Measurements from ENCODE around the gene AMMECR1.

GRCh38 chrX:110171442-110171841 lies 146.4 kb downstream of the AMMECR1 start:
- TF ChIP-seq, protein P1, sequence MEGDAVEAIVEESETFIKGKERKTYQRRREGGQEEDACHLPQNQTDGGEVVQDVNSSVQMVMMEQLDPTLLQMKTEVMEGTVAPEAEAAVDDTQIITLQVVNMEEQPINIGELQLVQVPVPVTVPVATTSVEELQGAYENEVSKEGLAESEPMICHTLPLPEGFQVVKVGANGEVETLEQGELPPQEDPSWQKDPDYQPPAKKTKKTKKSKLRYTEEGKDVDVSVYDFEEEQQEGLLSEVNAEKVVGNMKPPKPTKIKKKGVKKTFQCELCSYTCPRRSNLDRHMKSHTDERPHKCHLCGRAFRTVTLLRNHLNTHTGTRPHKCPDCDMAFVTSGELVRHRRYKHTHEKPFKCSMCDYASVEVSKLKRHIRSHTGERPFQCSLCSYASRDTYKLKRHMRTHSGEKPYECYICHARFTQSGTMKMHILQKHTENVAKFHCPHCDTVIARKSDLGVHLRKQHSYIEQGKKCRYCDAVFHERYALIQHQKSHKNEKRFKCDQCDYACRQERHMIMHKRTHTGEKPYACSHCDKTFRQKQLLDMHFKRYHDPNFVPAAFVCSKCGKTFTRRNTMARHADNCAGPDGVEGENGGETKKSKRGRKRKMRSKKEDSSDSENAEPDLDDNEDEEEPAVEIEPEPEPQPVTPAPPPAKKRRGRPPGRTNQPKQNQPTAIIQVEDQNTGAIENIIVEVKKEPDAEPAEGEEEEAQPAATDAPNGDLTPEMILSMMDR (IDR thresholded peaks at IDR 0.05): no peak
- TF ChIP-seq POLR2A (IDR thresholded peaks at IDR 0.05) (no peak), POLR2AphosphoS5 (IDR thresholded peaks at IDR 0.05) (no peak), EP300 (IDR thresholded peaks at IDR 0.05) (no peak)

Measured in upper lobe of left lung (tissue), 4 donors.